Measurements from ENCODE around the gene EYS.

The EYS gene

GRCh38 chr6:64984948-64985347, 722.1 kb downstream of the EYS start:
- Mint-ChIP-seq H3K36me3 (no peaks in the 10 kb centered on the region), H3K4me1 (no peaks in the 10 kb centered on the region), H3K27ac (no peak overlapping the region), H3K9me3 (peaks cover 10% of the 10 kb centered on the region), H3K4me3 (no peak overlapping the region)
- ATAC-seq = no peak
- DNase-seq (ENCODE audit: low spot score in 2 of 2) = no peak

GRCh38 chr6:64983089-64983488, 723.9 kb downstream of the EYS start:
- Mint-ChIP-seq H3K9me3 (peaks cover 10% of the 10 kb centered on the region), H3K27ac (no peak overlapping the region), H3K4me1 (no peaks in the 10 kb centered on the region), H3K36me3 (no peaks in the 10 kb centered on the region), H3K4me3 (no peak overlapping the region)
- DNase-seq (ENCODE audit: low spot score in 2 of 2) (no peak), ATAC-seq (no peak)

- no peak overlapping the region for H3K4me3 Mint-ChIP-seq
These were observed 733.9 kb downstream of the EYS start for GRCh38 chr6:64973142-64973541.

GRCh38 chr6:64969139-64969538, 737.9 kb downstream of the EYS start:
- no peaks in the 10 kb centered on the region for H3K36me3 Mint-ChIP-seq
- no peak overlapping the region for H3K27ac Mint-ChIP-seq
- ATAC-seq (no peak), DNase-seq (ENCODE audit: low spot score in 2 of 2) (no peak)
- H3K9me3 Mint-ChIP-seq = peaks cover 28% of the 10 kb centered on the region
- H3K4me1 Mint-ChIP-seq = no peaks in the 10 kb centered on the region
- H3K4me3 Mint-ChIP-seq = no peak overlapping the region

More at GRCh38 chr6:64973142-64973541, 733.9 kb downstream of the EYS start:
- ATAC-seq (no peak), DNase-seq (ENCODE audit: low spot score in 2 of 2) (no peak)
- Mint-ChIP-seq H3K4me1 (no peaks in the 10 kb centered on the region), H3K36me3 (no peaks in the 10 kb centered on the region), H3K9me3 (peaks cover 25% of the 10 kb centered on the region), H3K27ac (no peak overlapping the region)

GRCh38 chr6:64955435-64955848, 751.6 kb downstream of the EYS start:
- no peak for DNase-seq (ENCODE audit: low spot score in 2 of 2)
- Mint-ChIP-seq H3K4me1 (no peaks in the 10 kb centered on the region), H3K27ac (no peak overlapping the region), H3K4me3 (no peak overlapping the region), H3K9me3 (peaks cover 21% of the 10 kb centered on the region), H3K36me3 (no peaks in the 10 kb centered on the region)
- no peak for ATAC-seq

GRCh38 chr6:64949257-64949656, 757.8 kb downstream of the EYS start:
- no peaks in the 10 kb centered on the region for H3K4me1 Mint-ChIP-seq
- no peak overlapping the region for H3K27ac Mint-ChIP-seq
- peaks cover 11% of the 10 kb centered on the region for H3K9me3 Mint-ChIP-seq
- DNase-seq (ENCODE audit: low spot score in 2 of 2) (no peak), ATAC-seq (no peak)
- no peaks in the 10 kb centered on the region for H3K36me3 Mint-ChIP-seq
- H3K4me3 Mint-ChIP-seq = no peak overlapping the region

- no peak for DNase-seq (ENCODE audit: low spot score in 2 of 2)
- ATAC-seq = no peak
- Mint-ChIP-seq H3K27ac (no peak overlapping the region), H3K4me1 (no peaks in the 10 kb centered on the region), H3K36me3 (no peaks in the 10 kb centered on the region), H3K4me3 (no peak overlapping the region), H3K9me3 (peaks cover 14% of the 10 kb centered on the region)
These were observed 758.8 kb downstream of the EYS start for GRCh38 chr6:64948261-64948660.

- Mint-ChIP-seq H3K4me1 (no peaks in the 10 kb centered on the region), H3K27ac (no peak overlapping the region), H3K9me3 (peaks cover 14% of the 10 kb centered on the region), H3K36me3 (no peaks in the 10 kb centered on the region), H3K4me3 (no peak overlapping the region)
- no peak for DNase-seq (ENCODE audit: low spot score in 2 of 2)
- ATAC-seq = no peak
These were observed 761.6 kb downstream of the EYS start for GRCh38 chr6:64945450-64945849.

- H3K4me3 Mint-ChIP-seq = no peak overlapping the region
- no peak overlapping the region for H3K27ac Mint-ChIP-seq
- DNase-seq (ENCODE audit: low spot score in 2 of 2) (no peak), ATAC-seq (no peak)
- no peaks in the 10 kb centered on the region for H3K4me1 Mint-ChIP-seq
- peaks cover 15% of the 10 kb centered on the region for H3K9me3 Mint-ChIP-seq
- H3K36me3 Mint-ChIP-seq = no peaks in the 10 kb centered on the region
These were observed 774.5 kb downstream of the EYS start for GRCh38 chr6:64932486-64932885.

GRCh38 chr6:64930681-64931080, 776.3 kb downstream of the EYS start:
- ATAC-seq (no peak), DNase-seq (ENCODE audit: low spot score in 2 of 2) (no peak)
- no peak overlapping the region for H3K4me3 Mint-ChIP-seq
- no peaks in the 10 kb centered on the region for H3K4me1 Mint-ChIP-seq
- no peak overlapping the region for H3K27ac Mint-ChIP-seq
- no peaks in the 10 kb centered on the region for H3K36me3 Mint-ChIP-seq
- peaks cover 15% of the 10 kb centered on the region for H3K9me3 Mint-ChIP-seq

GRCh38 chr6:64926051-64926450, 781.0 kb downstream of the EYS start:
- DNase-seq (ENCODE audit: low spot score in 2 of 2) (no peak), ATAC-seq (no peak)
- H3K4me3 Mint-ChIP-seq = no peak overlapping the region
- H3K4me1 Mint-ChIP-seq = no peaks in the 10 kb centered on the region
- H3K27ac Mint-ChIP-seq = no peak overlapping the region
- H3K9me3 Mint-ChIP-seq = peaks cover 18% of the 10 kb centered on the region
- no peaks in the 10 kb centered on the region for H3K36me3 Mint-ChIP-seq

GRCh38 chr6:64920257-64920656, 786.8 kb downstream of the EYS start:
- DNase-seq (ENCODE audit: low spot score in 2 of 2) = no peak
- Mint-ChIP-seq H3K36me3 (no peaks in the 10 kb centered on the region), H3K4me1 (no peaks in the 10 kb centered on the region), H3K4me3 (no peak overlapping the region), H3K9me3 (peaks cover 24% of the 10 kb centered on the region), H3K27ac (no peak overlapping the region)
- no peak for ATAC-seq

GRCh38 chr6:64914124-64914523, 792.9 kb downstream of the EYS start:
- DNase-seq (ENCODE audit: low spot score in 2 of 2) (no peak), ATAC-seq (no peak)
- Mint-ChIP-seq H3K4me1 (no peaks in the 10 kb centered on the region), H3K27ac (no peak overlapping the region), H3K4me3 (no peak overlapping the region), H3K36me3 (no peaks in the 10 kb centered on the region), H3K9me3 (peaks cover 16% of the 10 kb centered on the region)

- H3K27ac Mint-ChIP-seq = no peak overlapping the region
- ATAC-seq = no peak
- peaks cover 15% of the 10 kb centered on the region for H3K9me3 Mint-ChIP-seq
- H3K4me1 Mint-ChIP-seq = no peaks in the 10 kb centered on the region
- H3K36me3 Mint-ChIP-seq = no peaks in the 10 kb centered on the region
- no peak for DNase-seq (ENCODE audit: low spot score in 2 of 2)
- no peak overlapping the region for H3K4me3 Mint-ChIP-seq
These were observed 794.1 kb downstream of the EYS start for GRCh38 chr6:64912966-64913365.

- no peak for ATAC-seq
- H3K4me3 Mint-ChIP-seq = no peak overlapping the region
These were observed 798.9 kb downstream of the EYS start for GRCh38 chr6:64908104-64908503.

GRCh38 chr6:64904616-64905015, 802.4 kb downstream of the EYS start:
- Mint-ChIP-seq H3K27ac (no peak overlapping the region), H3K9me3 (peaks cover 6% of the 10 kb centered on the region), H3K4me3 (no peak overlapping the region), H3K4me1 (no peaks in the 10 kb centered on the region), H3K36me3 (no peaks in the 10 kb centered on the region)
- no peak for ATAC-seq
- no peak for DNase-seq (ENCODE audit: low spot score in 2 of 2)

More at GRCh38 chr6:64908104-64908503, 798.9 kb downstream of the EYS start:
- Mint-ChIP-seq H3K36me3 (no peaks in the 10 kb centered on the region), H3K27ac (no peak overlapping the region), H3K4me1 (no peaks in the 10 kb centered on the region), H3K9me3 (peaks cover 9% of the 10 kb centered on the region)
- no peak for DNase-seq (ENCODE audit: low spot score in 2 of 2)

- Mint-ChIP-seq H3K36me3 (no peaks in the 10 kb centered on the region), H3K4me3 (no peak overlapping the region), H3K27ac (no peak overlapping the region), H3K4me1 (no peaks in the 10 kb centered on the region), H3K9me3 (peaks cover 3% of the 10 kb centered on the region)
- no peak for ATAC-seq
- no peak for DNase-seq (ENCODE audit: low spot score in 2 of 2)
These were observed 804.4 kb downstream of the EYS start for GRCh38 chr6:64902596-64902995.
